NCI-H524 treated with DMSO at 0.1 percent for 48 hours (cell line): Measurements from ENCODE around the gene RUVBL1.
"Not testable (repeated sequence)": the region's sequence is repeated elsewhere in the genome, so short reads cannot be mapped to it uniquely, and the experiment has no call there.

ENCODE experiments used
- DNase-seq: peaks from one replicate; lab custom pipeline; 2025; lab: John Stamatoyannopoulos, UW

RUVBL1 gene

GRCh38 chr3:128123538-128124368 lies at the start of gene RUVBL1:
TSS of gene RUVBL1 (minus strand) at chr3:128123812. CDS start at chr3:128123724, 88 bp downstream.
- peak; percentile 96 for DNase-seq

- no peak for DNase-seq
Measured at GRCh38 chr3:128173200-128173599, 49.6 kb upstream of the RUVBL1 start.

GRCh38 chr3:128170866-128171516 lies 47.4 kb upstream of the RUVBL1 start:
- peak; percentile 59 for DNase-seq

- DNase-seq: no peak
Measured at GRCh38 chr3:128168836-128169235, 45.2 kb upstream of the RUVBL1 start.

- DNase-seq: no peak
Measured at GRCh38 chr3:128167973-128168674, 44.5 kb upstream of the RUVBL1 start.

- DNase-seq: no peak
Measured at GRCh38 chr3:128167646-128167972, 44.0 kb upstream of the RUVBL1 start.

- DNase-seq: no peak
Measured at GRCh38 chr3:128166971-128167453, 43.4 kb upstream of the RUVBL1 start.

GRCh38 chr3:128163432-128163831 lies 39.8 kb upstream of the RUVBL1 start:
- no peak for DNase-seq

GRCh38 chr3:128160661-128161060 lies 37.0 kb upstream of the RUVBL1 start:
- no peak for DNase-seq

- DNase-seq: no peak
Measured at GRCh38 chr3:128155616-128156360, 32.2 kb upstream of the RUVBL1 start.

- not testable (repeated sequence) for DNase-seq
Measured at GRCh38 chr3:128154354-128154753, 30.7 kb upstream of the RUVBL1 start.

GRCh38 chr3:128153156-128154041 lies 29.8 kb upstream of the RUVBL1 start, which contains the start of gene EEFSEC:
TSS of gene EEFSEC (plus strand) at chr3:128153481. CDS start at chr3:128153508, 27 bp downstream.
- peak; percentile 48 for DNase-seq

GRCh38 chr3:128152419-128153155 lies 29.0 kb upstream of the RUVBL1 start:
- DNase-seq: peak; percentile 63

GRCh38 chr3:128151758-128152274 lies 28.2 kb upstream of the RUVBL1 start:
- DNase-seq: no peak

- no peak for DNase-seq
Measured at GRCh38 chr3:128149650-128150049, 26.0 kb upstream of the RUVBL1 start.

- no peak for DNase-seq
Measured at GRCh38 chr3:128146201-128146600, 22.6 kb upstream of the RUVBL1 start.

GRCh38 chr3:128145279-128145678 lies 21.7 kb upstream of the RUVBL1 start:
- no peak for DNase-seq

GRCh38 chr3:128144512-128145187 lies 21.0 kb upstream of the RUVBL1 start:
- no peak for DNase-seq

- no peak for DNase-seq
Measured at GRCh38 chr3:128143496-128143895, 19.9 kb upstream of the RUVBL1 start.
